Type B pancreatic cell (in vitro differentiated cells): ENCODE results near the gene NOSTRIN. TPM values are rescaled to one million over a fixed set of nuclear protein-coding genes. Genes with fewer than 3 reads are reported as not detected.
A peak's percentile ranks its signal among the peaks of the same experiment; 100 is the strongest.

Experiments
- DNase-seq: peaks from one replicate; pipeline ENCODE4 v3.0.0; 2021; ENCODE audit warnings: mixed read lengths; ENCODE audit not compliant: unreplicated experiment; ENCODE audit errors: extremely low spot score
- H3K27ac Mint-ChIP-seq: 2 replicates; pipeline ENCODE4 v1.8.0; 2021; ENCODE audit warnings: mild to moderate bottlenecking, mixed read lengths
- H3K27me3 Mint-ChIP-seq: 2 replicates; pipeline ENCODE4 v1.8.0; 2021; ENCODE audit warnings: mixed read lengths
- H3K36me3 Mint-ChIP-seq: 2 replicates; pipeline ENCODE4 v1.8.0; 2021; ENCODE audit warnings: mixed read lengths
- H3K4me1 Mint-ChIP-seq: one replicate; pipeline ENCODE4 v1.8.0; 2021; ENCODE audit warnings: mixed read lengths; ENCODE audit not compliant: unreplicated experiment
- H3K4me3 Mint-ChIP-seq: 2 replicates; pipeline ENCODE4 v1.8.0; 2021; ENCODE audit warnings: mild to moderate bottlenecking, mixed read lengths
- H3K9me3 Mint-ChIP-seq: 2 replicates; pipeline ENCODE4 v1.8.0; 2021; ENCODE audit warnings: mixed read lengths
- long read RNA-seq: library from polyadenylated mRNA; unstranded; transcript quantifications from one replicate; pipeline ENCODE4 v2.0.0, GENCODE V29; 2020
- total RNA-seq: library from RNA; stranded (reverse); gene quantifications from 2 replicates; pipeline ENCODE4 v1.2.1, GENCODE V29; 2021; ENCODE audit warnings: low replicate concordance
- TF ChIP-seq, protein P1 (sequence below): fragments of 200-600 bp; sonication (generic); conservative IDR thresholded peaks from 2 replicates; pipeline ENCODE4 v1.5.0; 2021; ENCODE audit warnings: antibody characterized with exemption, mild to moderate bottlenecking

Gene NOSTRIN, protein sequence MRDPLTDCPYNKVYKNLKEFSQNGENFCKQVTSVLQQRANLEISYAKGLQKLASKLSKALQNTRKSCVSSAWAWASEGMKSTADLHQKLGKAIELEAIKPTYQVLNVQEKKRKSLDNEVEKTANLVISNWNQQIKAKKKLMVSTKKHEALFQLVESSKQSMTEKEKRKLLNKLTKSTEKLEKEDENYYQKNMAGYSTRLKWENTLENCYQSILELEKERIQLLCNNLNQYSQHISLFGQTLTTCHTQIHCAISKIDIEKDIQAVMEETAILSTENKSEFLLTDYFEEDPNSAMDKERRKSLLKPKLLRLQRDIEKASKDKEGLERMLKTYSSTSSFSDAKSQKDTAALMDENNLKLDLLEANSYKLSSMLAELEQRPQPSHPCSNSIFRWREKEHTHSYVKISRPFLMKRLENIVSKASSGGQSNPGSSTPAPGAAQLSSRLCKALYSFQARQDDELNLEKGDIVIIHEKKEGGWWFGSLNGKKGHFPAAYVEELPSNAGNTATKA
- 2.4 and 2.5 TPM in 2 replicates for total RNA-seq
- long read RNA-seq, transcript NOSTRIN-201 (16 exons, 2,294 nt) = major isoform, 7 of 13 reads
- long read RNA-seq, partial matches to known transcripts = 1 of 13 reads
- long read RNA-seq, other reads (novel, unspliced or antisense) = 5 of 13 reads

DNA sequence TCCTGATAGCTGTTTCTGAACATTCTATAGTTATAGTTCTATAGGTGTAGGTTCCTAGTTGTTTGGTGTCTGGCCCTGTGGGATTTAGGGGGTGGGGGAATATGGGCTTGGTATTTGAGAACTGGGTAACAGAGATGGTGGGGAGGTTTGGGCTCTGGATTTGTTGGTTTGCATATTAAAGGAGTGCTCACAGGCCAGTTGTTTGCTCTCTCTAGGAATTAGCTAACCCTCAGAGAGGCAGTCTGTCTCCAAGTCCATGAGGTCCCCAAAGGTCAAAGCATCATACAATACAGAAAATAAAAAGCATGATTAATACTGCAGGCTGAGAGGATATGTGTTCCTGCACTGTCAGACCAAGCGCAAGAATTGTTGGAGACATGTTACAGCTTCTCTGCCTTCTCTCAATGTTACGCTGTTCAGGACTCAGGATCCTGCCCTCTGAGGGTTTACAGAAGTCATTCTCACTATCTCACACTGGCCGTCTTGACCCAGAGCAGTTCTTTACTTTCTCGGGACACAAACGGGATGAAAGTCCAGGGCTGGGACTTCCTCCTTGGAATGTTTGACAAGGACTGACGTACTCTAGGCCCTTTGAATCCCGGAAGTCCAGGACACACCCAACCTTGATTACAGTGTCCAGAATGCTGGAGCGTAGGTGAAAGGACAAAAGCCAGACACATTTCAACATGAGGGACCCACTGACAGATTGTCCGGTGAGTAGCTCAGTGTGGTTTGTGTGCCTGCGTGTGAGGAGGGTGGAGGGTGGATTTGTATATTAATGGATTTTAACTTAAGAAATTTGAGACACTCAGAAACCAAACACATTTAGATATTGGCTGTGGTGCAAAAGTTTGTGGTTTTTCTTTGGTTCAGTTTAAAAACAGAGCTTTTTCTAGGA lies at the start of gene NOSTRIN:
Gene NOSTRIN, plus strand, starts transcription at position 677 of the 898 bp plus-strand sequence. Its CDS starts 10 bp downstream, at position 687.
- TF ChIP-seq, protein P1, sequence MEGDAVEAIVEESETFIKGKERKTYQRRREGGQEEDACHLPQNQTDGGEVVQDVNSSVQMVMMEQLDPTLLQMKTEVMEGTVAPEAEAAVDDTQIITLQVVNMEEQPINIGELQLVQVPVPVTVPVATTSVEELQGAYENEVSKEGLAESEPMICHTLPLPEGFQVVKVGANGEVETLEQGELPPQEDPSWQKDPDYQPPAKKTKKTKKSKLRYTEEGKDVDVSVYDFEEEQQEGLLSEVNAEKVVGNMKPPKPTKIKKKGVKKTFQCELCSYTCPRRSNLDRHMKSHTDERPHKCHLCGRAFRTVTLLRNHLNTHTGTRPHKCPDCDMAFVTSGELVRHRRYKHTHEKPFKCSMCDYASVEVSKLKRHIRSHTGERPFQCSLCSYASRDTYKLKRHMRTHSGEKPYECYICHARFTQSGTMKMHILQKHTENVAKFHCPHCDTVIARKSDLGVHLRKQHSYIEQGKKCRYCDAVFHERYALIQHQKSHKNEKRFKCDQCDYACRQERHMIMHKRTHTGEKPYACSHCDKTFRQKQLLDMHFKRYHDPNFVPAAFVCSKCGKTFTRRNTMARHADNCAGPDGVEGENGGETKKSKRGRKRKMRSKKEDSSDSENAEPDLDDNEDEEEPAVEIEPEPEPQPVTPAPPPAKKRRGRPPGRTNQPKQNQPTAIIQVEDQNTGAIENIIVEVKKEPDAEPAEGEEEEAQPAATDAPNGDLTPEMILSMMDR = no peak
- Mint-ChIP-seq H3K9me3 (no peaks in the 10 kb centered on the region), H3K36me3 (no peaks in the 10 kb centered on the region), H3K27ac (peak within 1 kb of the TSS; percentile 73), H3K4me3 (peak within 1 kb of the TSS; percentile 64), H3K4me1 (peaks cover 36% of the 10 kb centered on the region), H3K27me3 (no peaks in the 10 kb centered on the region)
- no peak for DNase-seq

DNA sequence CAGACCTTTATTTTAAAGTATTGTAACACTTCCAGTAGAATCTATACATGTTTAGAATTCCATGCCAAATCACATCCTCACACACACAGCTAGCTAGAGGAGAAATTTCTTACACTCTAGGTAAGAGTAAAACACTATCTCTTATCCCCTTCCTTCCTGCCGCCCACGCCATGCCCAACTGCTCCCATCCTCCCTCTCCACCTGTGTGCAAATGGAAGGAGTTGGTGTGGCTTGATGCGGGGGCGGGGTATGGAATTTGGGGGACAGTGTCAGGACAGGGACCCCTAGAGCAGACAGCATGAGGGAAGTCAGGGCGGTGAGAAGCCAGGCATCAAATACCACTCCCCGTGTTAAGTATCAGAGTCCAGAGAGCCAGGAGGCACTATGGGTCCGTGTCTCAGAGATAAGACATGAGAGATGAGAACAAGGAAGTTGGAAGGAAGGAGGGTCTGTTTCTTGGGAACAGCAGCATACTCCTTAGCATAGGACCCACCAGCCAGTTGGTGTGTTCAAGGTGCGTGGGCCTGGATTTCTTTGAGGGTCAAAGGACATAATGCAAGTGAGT lies 48.6 kb upstream of the NOSTRIN start:
- no peak overlapping the region for H3K4me3 Mint-ChIP-seq
- TF ChIP-seq, protein P1 = no peak
- H3K27ac Mint-ChIP-seq = no peak overlapping the region
- no peak for DNase-seq
- no peaks in the 10 kb centered on the region for H3K9me3 Mint-ChIP-seq
- H3K27me3 Mint-ChIP-seq = no peaks in the 10 kb centered on the region
- peaks cover 23% of the 10 kb centered on the region for H3K4me1 Mint-ChIP-seq
- peaks cover 24% of the 10 kb centered on the region for H3K36me3 Mint-ChIP-seq

DNA sequence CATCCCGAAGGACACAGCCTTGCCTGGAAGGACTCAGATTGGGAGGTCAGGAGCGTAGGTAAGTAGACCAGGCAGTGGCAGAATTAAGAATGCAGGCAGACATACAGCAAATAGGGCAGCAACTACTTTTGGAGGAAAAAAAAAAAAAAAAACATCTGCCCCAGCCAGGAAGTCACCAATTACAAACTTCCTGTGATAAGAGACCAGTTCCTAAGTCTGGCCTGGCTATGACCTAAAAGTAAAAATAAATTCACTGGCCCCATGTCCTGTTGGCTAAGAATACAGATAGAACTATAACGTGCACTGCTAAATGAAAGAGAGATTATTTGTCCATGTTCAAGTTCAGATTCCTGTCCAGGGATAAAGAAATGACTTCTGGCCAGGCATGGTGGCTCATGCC lies 45.2 kb upstream of the NOSTRIN start:
- Mint-ChIP-seq H3K27ac (no peak overlapping the region), H3K27me3 (no peaks in the 10 kb centered on the region), H3K9me3 (no peaks in the 10 kb centered on the region), H3K4me1 (peaks cover 8% of the 10 kb centered on the region), H3K4me3 (no peak overlapping the region), H3K36me3 (peaks cover 14% of the 10 kb centered on the region)
- TF ChIP-seq, protein P1 = no peak
- DNase-seq = no peak

DNA sequence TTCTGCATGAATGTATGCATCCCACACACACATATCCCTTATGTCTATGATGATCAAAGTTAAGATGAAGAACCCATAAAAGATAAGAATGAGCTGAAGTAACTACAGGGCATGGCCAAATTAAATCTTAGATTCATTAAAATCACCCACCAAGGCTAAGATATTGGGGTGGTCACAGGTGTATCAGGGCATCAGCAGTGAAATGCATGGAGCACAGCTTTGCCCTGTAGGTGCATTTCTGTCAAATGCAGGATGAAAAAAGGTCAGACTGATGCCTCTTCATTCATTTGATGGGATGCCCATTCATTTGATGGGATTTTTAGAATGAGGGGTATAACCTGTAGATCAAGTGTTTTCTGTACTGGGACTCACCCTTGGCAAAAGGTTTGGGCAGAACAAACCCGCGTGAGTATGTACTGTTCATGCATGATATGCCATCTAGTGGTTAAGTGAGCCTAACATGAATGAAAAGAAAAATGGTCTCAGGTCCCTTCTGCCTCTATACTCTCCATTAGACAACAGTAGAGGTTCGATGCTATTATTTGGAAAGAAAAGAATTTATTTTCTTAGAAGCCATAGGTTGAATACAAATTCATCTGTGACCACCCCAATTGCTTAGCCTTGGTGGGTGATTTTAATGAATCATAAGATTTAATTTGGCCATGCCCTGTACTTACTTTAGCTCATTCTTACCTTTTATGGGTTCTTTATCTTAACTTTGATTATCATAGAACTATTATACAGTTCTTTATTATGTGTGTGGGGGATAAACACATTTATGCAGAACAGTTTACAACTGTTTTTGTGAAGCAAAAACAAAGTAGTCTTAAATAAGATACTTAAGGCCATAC lies 43.2 kb upstream of the NOSTRIN start:
- Mint-ChIP-seq H3K9me3 (no peaks in the 10 kb centered on the region), H3K36me3 (peaks cover 14% of the 10 kb centered on the region), H3K27ac (no peak overlapping the region), H3K4me1 (peaks cover 8% of the 10 kb centered on the region), H3K27me3 (no peaks in the 10 kb centered on the region), H3K4me3 (no peak overlapping the region)
- DNase-seq = no peak
- TF ChIP-seq, protein P1 = peak; percentile 74
